SH-SY5Y (cell line): ENCODE results near the gene TGFBR1.

Source experiments
- GATA2 ChIP-seq: IDR thresholded peaks from 2 replicates; pipeline ENCODE4 v1.6.1; 2011; ENCODE audit warnings: mild to moderate bottlenecking, low read depth, low read length
- GATA3 ChIP-seq: IDR thresholded peaks from 2 replicates; pipeline ENCODE4 v1.6.1; 2011; ENCODE audit warnings: low read depth, mild to moderate bottlenecking, low read length, moderate library complexity

GRCh38 chr9:99105152-99106043 is 485 bp downstream of the TGFBR1 start:
- TF ChIP-seq GATA2 (no peak), GATA3 (no peak)
